ENCODE measurements around the gene TMEM87A. TPM values are rescaled to one million over a fixed set of nuclear protein-coding genes. Genes with fewer than 3 reads are reported as not detected.
A peak's percentile ranks its signal among the peaks of the same experiment; 100 is the strongest.

TMEM87A gene
- total RNA-seq, 1 donor from 2014 or later = 44.8 TPM

DNA sequence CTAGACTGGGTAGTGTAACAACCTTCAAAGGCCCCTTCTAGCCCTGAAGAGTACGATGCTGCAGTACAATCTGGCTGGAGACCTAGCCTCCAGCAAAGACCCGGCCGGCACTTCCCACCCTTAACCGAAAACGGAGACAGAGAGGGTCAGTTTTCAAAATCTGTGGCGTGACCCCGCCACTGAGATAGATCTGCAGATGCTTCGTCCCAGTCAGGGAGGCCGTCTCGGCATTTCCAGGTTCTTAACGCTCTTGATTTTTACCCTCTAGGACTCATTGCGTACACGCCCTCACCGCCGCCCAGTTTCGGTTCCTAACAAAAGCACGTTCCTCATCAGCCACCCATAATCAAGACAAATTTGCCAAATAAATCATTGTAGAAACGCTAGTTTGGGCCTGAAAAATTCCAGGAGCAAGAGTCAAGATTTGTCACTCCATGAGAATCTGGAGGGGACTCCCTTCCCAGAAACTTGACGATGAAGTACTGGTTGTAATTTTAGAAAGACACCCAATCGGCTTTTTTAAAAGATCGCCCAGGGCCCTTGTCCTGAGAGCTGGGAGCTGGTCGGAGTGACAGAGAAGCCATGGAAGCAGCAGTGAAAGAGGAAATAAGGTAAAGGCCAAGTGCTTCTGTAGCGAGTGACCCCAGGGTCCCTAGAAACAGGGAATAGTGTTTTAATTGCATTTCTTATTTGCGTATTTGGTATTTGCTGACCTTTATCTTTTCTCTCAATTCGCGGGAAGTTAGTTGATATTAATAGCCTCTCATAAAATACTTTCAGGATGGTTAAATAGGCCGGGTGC is 868 bp upstream of the TMEM87A start:
- H3K4me1 Mint-ChIP-seq (ENCODE audit: unreplicated experiment) = peaks cover 43% of the 10 kb centered on the region
- peak overlapping the region; percentile 99 for H3K4me3 Mint-ChIP-seq (ENCODE audit: unreplicated experiment)
- H3K27ac Mint-ChIP-seq (ENCODE audit: unreplicated experiment) = peak overlapping the region; percentile 100
- H3K9me3 Mint-ChIP-seq (ENCODE audit: unreplicated experiment) = no peaks in the 10 kb centered on the region
- peaks cover 8% of the 10 kb centered on the region for H3K36me3 Mint-ChIP-seq (ENCODE audit: unreplicated experiment)
- DNase-seq (ENCODE audit: extremely low spot score, unreplicated experiment) = no peak
- TF ChIP-seq, protein P1, sequence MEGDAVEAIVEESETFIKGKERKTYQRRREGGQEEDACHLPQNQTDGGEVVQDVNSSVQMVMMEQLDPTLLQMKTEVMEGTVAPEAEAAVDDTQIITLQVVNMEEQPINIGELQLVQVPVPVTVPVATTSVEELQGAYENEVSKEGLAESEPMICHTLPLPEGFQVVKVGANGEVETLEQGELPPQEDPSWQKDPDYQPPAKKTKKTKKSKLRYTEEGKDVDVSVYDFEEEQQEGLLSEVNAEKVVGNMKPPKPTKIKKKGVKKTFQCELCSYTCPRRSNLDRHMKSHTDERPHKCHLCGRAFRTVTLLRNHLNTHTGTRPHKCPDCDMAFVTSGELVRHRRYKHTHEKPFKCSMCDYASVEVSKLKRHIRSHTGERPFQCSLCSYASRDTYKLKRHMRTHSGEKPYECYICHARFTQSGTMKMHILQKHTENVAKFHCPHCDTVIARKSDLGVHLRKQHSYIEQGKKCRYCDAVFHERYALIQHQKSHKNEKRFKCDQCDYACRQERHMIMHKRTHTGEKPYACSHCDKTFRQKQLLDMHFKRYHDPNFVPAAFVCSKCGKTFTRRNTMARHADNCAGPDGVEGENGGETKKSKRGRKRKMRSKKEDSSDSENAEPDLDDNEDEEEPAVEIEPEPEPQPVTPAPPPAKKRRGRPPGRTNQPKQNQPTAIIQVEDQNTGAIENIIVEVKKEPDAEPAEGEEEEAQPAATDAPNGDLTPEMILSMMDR (IDR thresholded peaks at IDR 0.05) = no peak
- H3K27me3 Mint-ChIP-seq (ENCODE audit: unreplicated experiment) = no peaks in the 10 kb centered on the region

DNA sequence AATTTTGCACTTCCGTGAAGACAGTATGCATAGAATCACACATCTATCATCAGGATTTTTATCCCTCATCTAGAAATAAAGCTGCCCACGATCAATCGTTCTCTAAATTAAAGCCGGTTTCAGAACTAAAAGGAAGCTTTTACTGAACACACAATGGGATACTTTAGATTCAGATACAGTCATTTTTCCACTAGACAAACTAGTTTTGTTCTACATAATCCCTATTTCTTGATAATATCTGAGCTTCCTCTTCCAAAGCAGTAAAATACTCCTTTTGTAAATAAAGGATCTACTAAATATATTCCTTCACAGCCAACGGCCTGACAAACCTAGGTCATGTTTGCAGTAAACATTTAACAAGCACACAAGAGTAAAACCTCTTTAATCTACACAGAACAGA is 2.2 kb downstream of the TMEM87A start:
- TF ChIP-seq, protein P1 (IDR thresholded peaks at IDR 0.05) = no peak
- peaks cover 44% of the 10 kb centered on the region for H3K4me1 Mint-ChIP-seq (ENCODE audit: unreplicated experiment)
- H3K4me3 Mint-ChIP-seq (ENCODE audit: unreplicated experiment) = peak overlapping the region; percentile 30
- H3K27ac Mint-ChIP-seq (ENCODE audit: unreplicated experiment) = peak overlapping the region; percentile 13
- H3K27me3 Mint-ChIP-seq (ENCODE audit: unreplicated experiment) = no peaks in the 10 kb centered on the region
- H3K36me3 Mint-ChIP-seq (ENCODE audit: unreplicated experiment) = peaks cover 24% of the 10 kb centered on the region
- H3K9me3 Mint-ChIP-seq (ENCODE audit: unreplicated experiment) = no peaks in the 10 kb centered on the region
- no peak for DNase-seq (ENCODE audit: extremely low spot score, unreplicated experiment)

GRCh38 chr15:42270551-42270950 is 2.7 kb downstream of the TMEM87A start:
- no peaks in the 10 kb centered on the region for H3K27me3 Mint-ChIP-seq (ENCODE audit: unreplicated experiment)
- no peaks in the 10 kb centered on the region for H3K9me3 Mint-ChIP-seq (ENCODE audit: unreplicated experiment)
- DNase-seq (ENCODE audit: extremely low spot score, unreplicated experiment) = no peak
- no peak overlapping the region for H3K4me3 Mint-ChIP-seq (ENCODE audit: unreplicated experiment)
- peaks cover 40% of the 10 kb centered on the region for H3K4me1 Mint-ChIP-seq (ENCODE audit: unreplicated experiment)
- H3K36me3 Mint-ChIP-seq (ENCODE audit: unreplicated experiment) = peaks cover 28% of the 10 kb centered on the region
- TF ChIP-seq, protein P1 (IDR thresholded peaks at IDR 0.05) = no peak
- no peak overlapping the region for H3K27ac Mint-ChIP-seq (ENCODE audit: unreplicated experiment)

GRCh38 chr15:42267286-42267685 is 5.9 kb downstream of the TMEM87A start:
- Mint-ChIP-seq H3K9me3 (ENCODE audit: unreplicated experiment) (no peaks in the 10 kb centered on the region), H3K4me3 (ENCODE audit: unreplicated experiment) (no peak overlapping the region), H3K4me1 (ENCODE audit: unreplicated experiment) (peaks cover 23% of the 10 kb centered on the region), H3K27ac (ENCODE audit: unreplicated experiment) (no peak overlapping the region), H3K36me3 (ENCODE audit: unreplicated experiment) (peaks cover 56% of the 10 kb centered on the region), H3K27me3 (ENCODE audit: unreplicated experiment) (no peaks in the 10 kb centered on the region)
- TF ChIP-seq, protein P1 (IDR thresholded peaks at IDR 0.05) = no peak
- DNase-seq (ENCODE audit: extremely low spot score, unreplicated experiment) = no peak

DNA sequence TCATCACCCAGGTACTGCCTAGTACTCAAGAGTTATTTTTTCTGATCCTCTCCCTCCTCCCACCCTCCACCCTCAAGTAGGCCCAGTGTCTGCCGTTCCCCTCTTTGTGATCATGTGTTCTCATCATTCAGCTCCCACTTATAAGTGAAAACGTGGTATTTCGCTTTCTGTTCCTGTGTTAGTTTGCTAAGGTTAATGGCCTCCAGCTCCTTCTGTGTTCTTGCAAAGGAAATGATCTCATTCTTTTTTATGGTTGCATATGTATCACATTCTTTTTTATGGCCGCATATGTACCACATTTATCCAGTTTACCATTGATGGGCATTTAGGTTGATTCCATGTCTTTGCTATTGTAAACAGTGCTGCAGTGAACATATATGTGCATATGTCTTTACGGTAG is 8.4 kb downstream of the TMEM87A start:
- no peak for DNase-seq (ENCODE audit: extremely low spot score, unreplicated experiment)
- H3K27ac Mint-ChIP-seq (ENCODE audit: unreplicated experiment) = no peak overlapping the region
- peaks cover 7% of the 10 kb centered on the region for H3K4me1 Mint-ChIP-seq (ENCODE audit: unreplicated experiment)
- H3K9me3 Mint-ChIP-seq (ENCODE audit: unreplicated experiment) = no peaks in the 10 kb centered on the region
- TF ChIP-seq, protein P1 (IDR thresholded peaks at IDR 0.05) = no peak
- peaks cover 69% of the 10 kb centered on the region for H3K36me3 Mint-ChIP-seq (ENCODE audit: unreplicated experiment)
- no peaks in the 10 kb centered on the region for H3K27me3 Mint-ChIP-seq (ENCODE audit: unreplicated experiment)
- no peak overlapping the region for H3K4me3 Mint-ChIP-seq (ENCODE audit: unreplicated experiment)
